HG02870 (cell line): ENCODE data around the gene COL4A1.

Source experiments
- ATAC-seq: cut with Tn5 transposase; IDR thresholded peaks from one replicate; pipeline ENCODE4 v1.9.1; 2021; ENCODE audit warnings: mild to moderate bottlenecking, moderate library complexity; ENCODE audit not compliant: unreplicated experiment

Gene COL4A1

DNA sequence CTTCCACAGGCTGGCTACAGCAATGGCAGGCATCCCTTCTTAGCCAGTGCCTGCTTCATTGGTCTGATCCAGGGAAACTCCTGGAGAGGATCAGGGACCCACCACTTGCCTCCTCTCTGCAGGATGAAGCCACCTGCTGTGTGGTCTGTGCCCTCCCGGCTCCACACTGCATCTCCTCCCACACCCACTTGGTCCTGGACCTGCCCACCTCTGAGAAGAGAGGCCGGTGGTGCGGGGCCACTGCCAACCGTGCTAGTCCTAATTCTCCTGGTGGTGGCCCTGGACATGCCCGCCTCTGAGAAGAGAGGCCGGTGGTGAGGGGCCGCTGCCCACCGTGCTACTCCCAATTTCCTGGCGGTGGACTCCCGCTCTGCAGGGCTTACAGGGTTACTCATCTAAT lies 98.8 kb downstream of the COL4A1 start:
- no peak for ATAC-seq

GRCh38 chr13:110206996-110207395 lies 100.0 kb downstream of the COL4A1 start:
- ATAC-seq = no peak

GRCh38 chr13:110206185-110206584 lies 100.8 kb downstream of the COL4A1 start:
- no peak for ATAC-seq

- no peak for ATAC-seq
Observed at GRCh38 chr13:110201114-110201513, 105.8 kb downstream of the COL4A1 start.

GRCh38 chr13:110200276-110200870 lies 106.6 kb downstream of the COL4A1 start:
- ATAC-seq = no peak

DNA sequence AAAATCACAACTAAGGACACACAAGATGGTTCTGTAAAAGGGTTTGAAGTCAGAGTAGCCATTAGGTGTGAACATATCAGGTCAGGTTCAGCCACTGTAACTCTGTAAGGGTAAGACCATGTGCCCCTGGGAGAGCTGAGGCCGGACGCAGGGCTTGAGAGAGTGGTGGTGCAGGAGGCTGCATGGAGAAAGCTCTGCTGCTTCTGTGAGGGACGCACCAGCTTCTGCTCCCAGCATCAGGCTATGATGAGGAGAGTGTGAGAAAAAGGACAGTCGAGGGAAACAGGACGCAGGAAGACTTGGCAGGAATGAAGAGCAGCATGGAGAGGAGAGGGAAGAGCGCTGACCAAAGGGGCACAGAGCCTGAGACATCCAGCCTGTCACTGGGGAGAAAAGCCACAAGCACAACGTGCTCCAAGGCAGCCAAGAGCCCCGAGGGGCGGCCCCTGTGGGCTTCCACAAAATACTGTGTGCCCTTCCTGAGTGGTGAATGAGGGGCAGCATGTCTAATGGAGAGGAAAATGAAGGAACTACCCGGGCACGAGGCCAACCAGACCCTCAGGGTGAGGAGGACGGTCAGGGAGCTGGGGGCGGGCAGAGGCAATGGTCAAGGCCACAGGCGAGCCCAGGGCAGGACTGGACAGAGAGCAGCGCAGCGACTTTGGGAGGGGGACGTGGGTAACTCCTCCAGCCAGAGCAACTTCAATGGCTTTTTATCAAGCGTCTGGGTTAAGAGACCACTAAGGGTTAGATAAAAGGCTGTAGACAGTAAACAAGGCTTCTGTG lies 107.7 kb downstream of the COL4A1 start:
- no peak for ATAC-seq

GRCh38 chr13:110197471-110197870 lies 109.5 kb downstream of the COL4A1 start:
- ATAC-seq = no peak

DNA sequence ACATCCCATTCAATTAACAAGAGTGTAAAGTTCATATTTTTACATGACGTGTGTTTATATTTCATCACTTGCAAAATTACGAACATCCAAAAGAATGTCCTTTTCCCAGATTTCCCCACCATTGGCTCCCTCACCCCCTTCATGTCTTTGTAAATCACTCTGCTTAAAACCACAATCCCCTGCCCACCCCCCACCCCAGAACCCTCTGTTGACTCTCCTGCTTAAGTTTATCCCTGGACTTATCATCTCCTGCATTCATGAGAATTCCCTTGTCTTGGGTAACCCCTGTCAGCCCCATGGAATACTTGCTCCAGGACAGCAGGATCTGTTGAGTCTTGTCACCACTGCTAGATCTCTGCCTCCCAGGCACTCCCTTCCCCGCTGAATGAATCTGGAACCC lies 109.9 kb downstream of the COL4A1 start:
- ATAC-seq = no peak

GRCh38 chr13:110195547-110196485 lies 111.1 kb downstream of the COL4A1 start:
- ATAC-seq = no peak

DNA sequence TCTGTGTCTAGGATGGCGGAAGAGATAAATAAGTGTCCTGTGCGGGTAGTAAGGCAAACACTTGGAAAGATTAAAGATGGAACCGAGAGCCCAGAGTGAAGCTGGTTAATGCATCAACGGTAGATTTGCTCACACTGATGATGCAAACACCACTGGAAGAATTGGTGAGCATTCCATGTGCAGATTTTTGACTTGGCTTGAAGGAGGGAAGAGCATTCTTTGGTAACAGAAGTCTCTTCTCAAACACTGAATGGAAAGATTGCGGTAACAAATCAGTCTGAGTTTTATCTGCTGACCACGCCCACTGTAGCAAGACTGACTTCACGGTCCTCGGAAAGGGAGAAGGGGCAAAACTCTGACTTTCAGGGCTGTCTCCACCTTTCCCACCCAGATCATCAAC lies 112.5 kb downstream of the COL4A1 start:
- ATAC-seq = no peak

GRCh38 chr13:110193491-110193890 lies 113.5 kb downstream of the COL4A1 start:
- ATAC-seq = no peak

- ATAC-seq = no peak
Observed at GRCh38 chr13:110192472-110192871, 114.5 kb downstream of the COL4A1 start.

DNA sequence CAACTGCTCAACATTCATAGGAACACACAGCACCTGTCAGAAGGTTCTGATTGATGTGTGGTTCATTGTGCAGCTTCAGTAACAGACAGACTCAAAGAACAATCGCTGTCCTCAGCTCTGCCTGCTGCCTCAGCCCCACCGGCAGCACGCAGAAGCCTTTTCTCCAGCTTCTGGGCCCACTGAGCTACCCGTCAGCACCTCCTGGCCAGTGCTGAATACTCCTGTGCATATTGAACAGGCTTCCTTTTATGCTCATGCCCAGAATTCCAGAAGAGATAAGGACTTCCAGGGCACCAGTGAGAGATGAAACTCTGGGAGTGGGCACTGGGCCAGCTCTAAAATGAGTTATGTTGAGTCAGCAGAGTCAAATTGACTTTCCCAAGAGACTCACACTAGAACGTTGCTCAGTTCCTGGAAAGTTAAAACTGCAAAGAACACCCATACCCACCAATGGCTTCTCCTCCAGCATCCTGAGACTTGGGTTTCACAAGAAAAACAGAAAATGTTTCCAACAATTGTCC lies 119.3 kb downstream of the COL4A1 start:
- ATAC-seq = no peak

- no peak for ATAC-seq
Observed at GRCh38 chr13:110186231-110186855, 120.6 kb downstream of the COL4A1 start.

- no peak for ATAC-seq
Observed at GRCh38 chr13:110185696-110186095, 121.3 kb downstream of the COL4A1 start.

DNA sequence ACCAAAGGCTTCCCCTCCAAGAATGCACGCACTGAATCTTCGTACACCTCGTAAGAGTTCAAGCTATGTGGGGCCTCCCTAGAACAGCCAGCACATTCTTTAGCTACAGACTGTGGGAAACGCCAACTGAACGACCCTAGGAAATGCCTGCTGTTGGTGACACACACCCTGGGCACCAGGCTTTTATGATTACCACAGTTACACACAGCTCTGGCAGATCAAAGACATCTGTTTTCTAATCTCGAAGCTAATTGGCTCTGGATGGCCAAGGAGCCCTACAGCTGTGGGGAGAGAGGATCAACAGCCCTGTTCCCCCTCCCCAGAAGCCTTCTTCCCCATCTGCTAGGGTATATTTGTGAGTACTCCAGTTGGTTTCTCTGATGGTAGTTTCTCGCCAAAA lies 123.0 kb downstream of the COL4A1 start:
- ATAC-seq = no peak

DNA sequence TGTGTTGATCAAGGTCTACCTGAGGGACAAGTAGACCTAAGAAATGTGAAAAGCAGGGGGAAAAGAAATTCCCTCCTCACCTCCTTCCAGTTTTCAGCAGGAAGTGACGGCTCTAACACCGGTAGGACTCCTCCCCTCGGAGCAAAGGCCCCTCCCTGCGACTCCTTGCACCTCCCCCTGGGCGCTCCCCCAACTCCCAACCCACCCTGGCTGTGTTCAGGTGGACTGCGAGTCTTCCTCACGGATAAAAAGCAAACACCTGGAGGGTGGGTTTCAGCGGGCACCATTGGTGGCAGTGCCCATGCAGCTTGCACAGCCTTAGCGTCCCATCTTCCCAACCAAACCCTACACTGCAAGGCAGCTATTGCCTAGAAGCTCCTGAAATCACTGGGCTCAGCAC lies 124.5 kb downstream of the COL4A1 start:
- no peak for ATAC-seq

- no peak for ATAC-seq
Observed at GRCh38 chr13:110182003-110182402, 125.0 kb downstream of the COL4A1 start.

DNA sequence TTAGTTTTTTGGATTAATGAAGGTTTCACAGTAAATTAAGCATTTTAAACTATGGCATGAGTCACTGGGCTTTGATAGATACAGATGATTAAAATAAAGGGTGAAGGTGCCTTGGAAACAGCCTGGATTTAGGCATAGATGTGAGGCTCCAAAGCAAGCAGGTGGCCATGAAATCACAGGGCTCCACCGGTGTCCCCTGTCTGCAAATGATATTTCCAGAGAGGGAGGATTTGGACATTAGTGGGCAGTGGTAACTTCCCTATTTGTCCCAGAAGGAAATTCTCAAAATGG lies 127.2 kb downstream of the COL4A1 start:
- no peak for ATAC-seq

DNA sequence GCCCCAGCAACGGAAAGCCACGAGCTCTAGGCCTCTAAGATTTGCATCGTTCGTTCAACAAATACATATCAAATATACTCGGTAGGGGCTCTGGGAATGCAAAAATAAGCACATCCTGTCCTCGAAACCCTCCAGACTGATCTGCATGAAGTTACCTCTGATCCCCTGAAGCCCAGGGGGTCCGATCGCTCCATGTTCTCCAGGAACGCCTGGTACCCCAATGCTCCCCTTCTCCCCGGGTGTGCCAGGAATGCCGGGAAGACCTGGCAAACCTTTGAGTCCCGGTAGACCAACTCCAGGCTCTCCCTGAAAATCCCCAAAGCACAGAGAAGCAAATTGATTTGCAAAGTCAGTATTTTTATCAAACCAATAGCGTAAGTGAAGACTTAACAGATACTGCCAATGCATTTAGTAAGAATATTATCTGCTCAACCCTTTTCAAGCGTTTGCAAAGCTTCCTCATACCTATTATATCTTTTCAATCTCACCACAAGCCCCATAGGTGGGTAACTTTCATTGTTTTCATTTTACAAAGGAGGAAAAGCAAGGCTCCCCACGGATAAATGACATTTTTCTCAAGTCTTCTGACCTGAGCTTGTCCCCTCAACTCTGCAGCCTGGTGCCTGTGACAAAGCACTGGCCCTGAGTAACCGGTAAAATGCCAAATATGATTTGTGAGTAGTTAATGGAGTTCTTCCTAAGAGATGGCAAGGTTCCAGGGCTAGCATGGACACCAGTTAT lies 127.7 kb downstream of the COL4A1 start:
- no peak for ATAC-seq
